ENCODE data around the gene TIMM22. TPM values are rescaled to one million over a fixed set of nuclear protein-coding genes. Genes with fewer than 3 reads are reported as not detected.

Gene TIMM22
- 10 to 100 TPM; 11.3 to 12.2 TPM for total RNA-seq
- 1 to 10 TPM; 7.2 to 8.4 TPM for polyA plus RNA-seq
- long read RNA-seq, donor 1, transcript TIMM22-201 (4 exons, 3,194 nt): major isoform, 27 of 27 reads
- long read RNA-seq, donor 1, partial matches to known transcripts: 0 of 27 reads
- long read RNA-seq, donor 1, other reads (novel, unspliced or antisense): 0 of 27 reads
- long read RNA-seq, donor 2, partial matches to known transcripts: 5 of 8 reads
- long read RNA-seq, donor 2, other reads (novel, unspliced or antisense): 0 of 8 reads
- long read RNA-seq, donor 3, transcript TIMM22-201 (4 exons, 3,194 nt): major isoform, 9 of 9 reads
- long read RNA-seq, donor 3, partial matches to known transcripts: 0 of 9 reads
- long read RNA-seq, donor 3, other reads (novel, unspliced or antisense): 0 of 9 reads
- long read RNA-seq, donor 4, transcript TIMM22-201 (4 exons, 3,194 nt): major isoform, 6 of 11 reads
- long read RNA-seq, donor 4, partial matches to known transcripts: 5 of 11 reads
- long read RNA-seq, donor 4, other reads (novel, unspliced or antisense): 0 of 11 reads
- long read RNA-seq, donor 5, transcript TIMM22-201 (4 exons, 3,194 nt): major isoform, 32 of 52 reads
- long read RNA-seq, donor 5, partial matches to known transcripts: 20 of 52 reads
- long read RNA-seq, donor 5, other reads (novel, unspliced or antisense): 0 of 52 reads

- Histone ChIP-seq H3K4me1 (ENCODE audit: control insufficient read depth in 5 of 5, insufficient read depth in 5 of 5, low read length in 5 of 5) (peaks cover 0 to 41% (median 15%) of the 10 kb centered on the region in 5 donors), H3K9me3 (ENCODE audit: control insufficient read depth in 4 of 4, insufficient read depth in 3 of 4, low read length in 3 of 4) (no peaks in the 10 kb centered on the region), H3K27me3 (ENCODE audit: control insufficient read depth in 3 of 3, insufficient read depth in 3 of 3, low read length in 2 of 3) (no peaks in the 10 kb centered on the region), H3K9ac (ENCODE audit: insufficient read depth in 1 of 2, low read length in 2 of 2) (peak within 1 kb of the TSS; percentile 82), H3K4me3 (peak within 1 kb of the TSS; percentile 95), H3K27ac (ENCODE audit: low read depth in 1 of 2, low read length in 1 of 2) (peak within 1 kb of the TSS; percentile 90 to 94), H3K36me3 (ENCODE audit: control insufficient read depth in 4 of 4, insufficient read depth in 4 of 4, low read length in 4 of 4) (peaks cover 0 to 12% (median 10%) of the 10 kb centered on the region in 4 donors)
- ATAC-seq (ENCODE audit: insufficient read depth, low FRiP score) (peak; percentile 94), DNase-seq (peak; percentile 95 to 99 (median 98))
- WGBS, 2 donors: 0% methylated on average over 65 to 71 of the region's 71 CpGs
- TF ChIP-seq CTCF (IDR thresholded peaks at IDR 0.05; ENCODE audit: control extremely low read depth, extremely low read depth): peak; percentile 88
Measured at GRCh38 chr17:996554-997344, at the start of gene TIMM22. Gene TIMM22, plus strand, starts transcription at chr17:997129. Its CDS starts 14 bp downstream, at chr17:997143.

DNA sequence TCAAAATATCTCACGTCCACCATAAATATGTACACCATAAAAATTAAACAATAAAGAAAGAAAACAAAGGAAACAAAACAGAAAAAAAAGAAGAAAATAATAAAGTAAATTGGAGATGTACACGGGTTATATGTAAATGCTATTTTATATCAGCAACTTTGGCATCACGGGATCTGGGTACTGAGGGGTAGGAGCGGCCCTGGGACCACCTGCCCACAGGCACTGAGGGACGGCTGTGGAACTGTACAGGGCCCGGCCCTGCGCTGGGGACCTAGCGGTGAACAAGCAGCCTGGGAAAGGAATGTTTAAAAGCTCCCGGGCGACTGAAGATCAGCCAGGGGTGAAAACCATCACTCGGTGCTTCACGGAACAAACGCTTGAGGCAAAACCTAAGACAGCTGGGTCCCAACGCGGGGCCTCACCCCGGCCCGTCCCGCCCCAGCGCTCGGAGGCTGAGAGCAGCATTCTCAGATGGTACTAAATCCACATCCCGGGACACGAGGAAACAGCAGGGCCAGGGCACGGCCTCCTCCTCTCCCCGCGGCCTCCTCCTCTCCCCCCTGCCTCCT is 48.6 kb upstream of the TIMM22 start:
- no peak for ATAC-seq (ENCODE audit: insufficient read depth, low FRiP score)
- Histone ChIP-seq H3K27me3 (ENCODE audit: control insufficient read depth in 3 of 3, insufficient read depth in 3 of 3, low read length in 2 of 3) (no peaks in the 10 kb centered on the region), H3K9ac (ENCODE audit: insufficient read depth in 1 of 2, low read length in 2 of 2) (no peak overlapping the region), H3K4me3 (no peak overlapping the region), H3K36me3 (ENCODE audit: control insufficient read depth in 4 of 4, insufficient read depth in 4 of 4, low read length in 4 of 4) (peaks cover 0 to 6% (median 2%) of the 10 kb centered on the region in 4 donors), H3K27ac (ENCODE audit: low read depth in 1 of 2, low read length in 1 of 2) (no peak overlapping the region), H3K9me3 (ENCODE audit: control insufficient read depth in 4 of 4, insufficient read depth in 3 of 4, low read length in 3 of 4) (no peaks in the 10 kb centered on the region), H3K4me1 (ENCODE audit: control insufficient read depth in 5 of 5, insufficient read depth in 5 of 5, low read length in 5 of 5) (peaks cover 0 to 10% (median 4%) of the 10 kb centered on the region in 5 donors)
- DNase-seq: peak; percentile 55 to 65 (median 55)
- TF ChIP-seq CTCF (IDR thresholded peaks at IDR 0.05; ENCODE audit: control extremely low read depth, extremely low read depth): no peak
- WGBS, 2 donors: 82 to 85% methylated on average over 21 to 25 of the region's 25 CpGs

GRCh38 chr17:949623-950303 is 47.2 kb upstream of the TIMM22 start:
- H3K27me3 ChIP-seq (ENCODE audit: control insufficient read depth in 3 of 3, insufficient read depth in 3 of 3, low read length in 2 of 3): no peaks in the 10 kb centered on the region
- H3K36me3 ChIP-seq (ENCODE audit: control insufficient read depth in 4 of 4, insufficient read depth in 4 of 4, low read length in 4 of 4): peaks cover 0 to 6% (median 2%) of the 10 kb centered on the region in 4 donors
- no peak for DNase-seq
- no peaks in the 10 kb centered on the region for H3K9me3 ChIP-seq (ENCODE audit: control insufficient read depth in 4 of 4, insufficient read depth in 3 of 4, low read length in 3 of 4)
- H3K4me1 ChIP-seq (ENCODE audit: control insufficient read depth in 5 of 5, insufficient read depth in 5 of 5, low read length in 5 of 5): peaks cover 2 to 14% (median 6%) of the 10 kb centered on the region in 5 donors
- H3K4me3 ChIP-seq: no peak overlapping the region
- H3K9ac ChIP-seq (ENCODE audit: insufficient read depth in 1 of 2, low read length in 2 of 2): no peak overlapping the region
- WGBS, 2 donors: 66 to 73% methylated on average over 10 to 11 of the region's 12 CpGs
- ATAC-seq (ENCODE audit: insufficient read depth, low FRiP score): no peak
- TF ChIP-seq CTCF (IDR thresholded peaks at IDR 0.05; ENCODE audit: control extremely low read depth, extremely low read depth): no peak
- H3K27ac ChIP-seq (ENCODE audit: low read depth in 1 of 2, low read length in 1 of 2): peak overlapping the region in 1 of 2 donors; percentile 12
